WI38 (cell line): ENCODE data around the gene NDUFB8.

Experiments
- H3K4me3 ChIP-seq: 2 replicates; pipeline ENCODE4 v1.5.1; 2011; ENCODE audit warnings: low read depth, mild to moderate bottlenecking, control low read depth, low read length
- TF ChIP-seq, protein P1 (sequence below): IDR thresholded peaks from 2 replicates; pipeline ENCODE4 v1.5.1; 2012; ENCODE audit warnings: low read depth, mild to moderate bottlenecking, control low read depth, low read length

The NDUFB8 gene

DNA sequence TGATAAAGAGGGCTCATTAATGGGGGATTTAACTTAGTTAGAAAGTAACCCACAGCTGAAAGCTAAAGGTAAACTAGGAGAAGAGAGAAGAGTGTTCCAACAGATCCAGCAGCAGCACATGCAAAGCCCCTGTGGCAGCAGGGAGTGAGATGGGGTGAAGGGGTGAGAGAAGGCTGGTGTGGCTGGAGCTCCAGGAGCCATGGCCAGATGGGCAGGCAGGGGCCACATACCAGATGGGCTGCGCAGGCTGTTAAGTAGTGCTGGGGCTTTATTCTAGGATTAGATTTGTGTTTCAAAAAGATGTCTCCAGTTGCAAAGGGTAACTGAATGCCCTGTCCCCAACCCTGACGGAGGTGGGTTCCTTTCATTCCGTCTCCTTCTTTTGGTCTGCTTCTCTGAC, 39.2 kb upstream of the NDUFB8 start:
- H3K4me3 ChIP-seq: no peak overlapping the region
- TF ChIP-seq, protein P1, sequence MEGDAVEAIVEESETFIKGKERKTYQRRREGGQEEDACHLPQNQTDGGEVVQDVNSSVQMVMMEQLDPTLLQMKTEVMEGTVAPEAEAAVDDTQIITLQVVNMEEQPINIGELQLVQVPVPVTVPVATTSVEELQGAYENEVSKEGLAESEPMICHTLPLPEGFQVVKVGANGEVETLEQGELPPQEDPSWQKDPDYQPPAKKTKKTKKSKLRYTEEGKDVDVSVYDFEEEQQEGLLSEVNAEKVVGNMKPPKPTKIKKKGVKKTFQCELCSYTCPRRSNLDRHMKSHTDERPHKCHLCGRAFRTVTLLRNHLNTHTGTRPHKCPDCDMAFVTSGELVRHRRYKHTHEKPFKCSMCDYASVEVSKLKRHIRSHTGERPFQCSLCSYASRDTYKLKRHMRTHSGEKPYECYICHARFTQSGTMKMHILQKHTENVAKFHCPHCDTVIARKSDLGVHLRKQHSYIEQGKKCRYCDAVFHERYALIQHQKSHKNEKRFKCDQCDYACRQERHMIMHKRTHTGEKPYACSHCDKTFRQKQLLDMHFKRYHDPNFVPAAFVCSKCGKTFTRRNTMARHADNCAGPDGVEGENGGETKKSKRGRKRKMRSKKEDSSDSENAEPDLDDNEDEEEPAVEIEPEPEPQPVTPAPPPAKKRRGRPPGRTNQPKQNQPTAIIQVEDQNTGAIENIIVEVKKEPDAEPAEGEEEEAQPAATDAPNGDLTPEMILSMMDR: no peak

DNA sequence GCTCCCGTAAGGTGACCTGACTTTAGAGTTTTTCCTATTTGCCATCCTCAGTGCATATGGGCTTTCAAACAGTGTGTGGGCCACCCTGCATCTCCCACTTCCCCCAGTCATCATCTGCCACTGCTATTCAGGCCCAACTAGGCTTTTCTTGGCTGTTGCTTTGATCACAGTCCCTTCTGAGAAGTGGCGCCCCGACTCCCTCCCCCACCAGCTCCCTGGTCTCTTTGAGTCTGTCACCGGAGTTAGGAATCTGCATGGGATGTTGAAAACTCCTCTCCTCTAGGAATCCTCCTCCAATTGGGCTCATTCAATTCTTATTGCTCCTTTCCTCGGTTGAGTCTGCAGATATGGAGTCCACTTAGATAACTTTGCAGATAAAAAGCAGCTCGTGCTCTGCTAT, 38.2 kb upstream of the NDUFB8 start:
- TF ChIP-seq, protein P1: no peak
- H3K4me3 ChIP-seq: no peak overlapping the region

DNA sequence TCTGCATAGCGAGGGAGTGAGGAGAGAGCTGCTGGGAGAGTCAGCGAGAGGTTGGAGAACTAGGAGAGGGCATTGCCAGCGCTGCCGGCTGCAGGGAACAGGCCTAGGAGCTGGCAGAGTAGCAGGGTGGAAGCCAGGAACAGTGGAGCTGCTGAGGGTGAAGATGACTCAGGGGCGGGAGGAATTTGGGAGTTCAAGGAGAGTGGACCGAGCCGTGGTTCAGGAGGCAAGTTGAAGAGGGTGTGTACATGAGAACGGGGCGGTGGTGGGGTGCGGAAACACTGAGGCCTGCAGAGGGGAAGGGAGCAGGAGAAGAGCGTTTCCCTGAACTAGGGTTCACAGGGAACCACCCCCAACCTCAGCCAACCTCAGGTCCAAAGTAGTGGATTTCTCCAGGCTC, 37.6 kb upstream of the NDUFB8 start:
- no peak overlapping the region for H3K4me3 ChIP-seq
- TF ChIP-seq, protein P1: no peak

DNA sequence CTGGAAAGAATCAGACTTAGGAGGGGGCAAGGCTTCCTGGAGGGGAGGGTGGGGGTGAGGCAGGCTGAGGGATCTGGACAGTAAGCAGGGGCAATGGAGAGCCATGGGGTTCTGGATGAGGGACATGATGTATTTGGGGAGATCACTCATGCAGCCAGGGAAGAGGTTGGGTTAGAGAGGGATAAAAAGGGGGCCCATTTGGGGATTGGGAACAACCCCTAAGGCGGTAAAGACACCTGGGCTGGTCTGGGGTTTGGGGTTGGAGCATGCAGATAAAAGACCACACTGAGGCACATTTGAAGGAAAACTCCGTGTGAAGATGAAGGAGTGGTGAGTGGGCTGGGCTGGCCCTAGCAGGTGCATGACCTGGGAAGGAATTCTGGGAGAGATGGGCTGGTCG, 36.9 kb upstream of the NDUFB8 start:
- TF ChIP-seq, protein P1: no peak
- H3K4me3 ChIP-seq: no peak overlapping the region

DNA sequence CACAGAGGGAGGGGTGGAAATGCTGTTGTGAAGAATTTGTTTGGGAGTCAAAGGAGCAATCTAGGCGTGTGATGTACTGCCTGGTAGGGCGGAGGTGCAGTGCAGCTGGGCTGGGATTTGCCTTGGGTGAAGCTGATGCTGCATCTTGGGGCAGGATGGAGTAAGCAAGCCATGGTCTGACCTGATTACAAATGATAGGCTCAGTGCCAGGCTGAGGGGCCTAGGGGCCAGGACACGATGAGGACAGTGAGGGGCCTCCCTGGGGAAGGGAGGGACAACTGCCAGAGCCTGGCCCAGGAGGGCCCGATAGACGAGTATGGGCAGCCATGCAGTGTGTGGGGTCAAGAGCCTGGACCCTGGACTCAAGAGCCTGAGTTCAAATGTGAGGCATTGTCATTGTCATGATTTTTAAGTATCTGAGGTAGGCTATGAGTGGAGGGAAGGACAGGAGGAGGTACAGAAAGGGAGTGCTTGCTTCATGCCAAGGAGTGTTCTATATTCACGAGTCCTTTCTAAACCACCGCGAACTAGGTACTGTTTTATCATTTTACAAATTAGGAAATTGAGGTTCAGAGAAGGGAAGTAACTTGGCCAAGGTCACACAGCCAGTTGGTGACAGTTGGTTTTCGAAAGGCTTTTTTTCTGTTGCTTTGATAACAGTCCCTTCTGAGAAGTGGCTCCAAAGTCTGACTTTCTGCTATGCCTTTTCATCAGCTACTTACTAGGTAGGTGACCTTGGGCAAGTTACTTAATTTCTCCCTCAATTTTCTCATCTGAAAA, 35.7 kb upstream of the NDUFB8 start:
- no peak overlapping the region for H3K4me3 ChIP-seq
- TF ChIP-seq, protein P1: no peak

DNA sequence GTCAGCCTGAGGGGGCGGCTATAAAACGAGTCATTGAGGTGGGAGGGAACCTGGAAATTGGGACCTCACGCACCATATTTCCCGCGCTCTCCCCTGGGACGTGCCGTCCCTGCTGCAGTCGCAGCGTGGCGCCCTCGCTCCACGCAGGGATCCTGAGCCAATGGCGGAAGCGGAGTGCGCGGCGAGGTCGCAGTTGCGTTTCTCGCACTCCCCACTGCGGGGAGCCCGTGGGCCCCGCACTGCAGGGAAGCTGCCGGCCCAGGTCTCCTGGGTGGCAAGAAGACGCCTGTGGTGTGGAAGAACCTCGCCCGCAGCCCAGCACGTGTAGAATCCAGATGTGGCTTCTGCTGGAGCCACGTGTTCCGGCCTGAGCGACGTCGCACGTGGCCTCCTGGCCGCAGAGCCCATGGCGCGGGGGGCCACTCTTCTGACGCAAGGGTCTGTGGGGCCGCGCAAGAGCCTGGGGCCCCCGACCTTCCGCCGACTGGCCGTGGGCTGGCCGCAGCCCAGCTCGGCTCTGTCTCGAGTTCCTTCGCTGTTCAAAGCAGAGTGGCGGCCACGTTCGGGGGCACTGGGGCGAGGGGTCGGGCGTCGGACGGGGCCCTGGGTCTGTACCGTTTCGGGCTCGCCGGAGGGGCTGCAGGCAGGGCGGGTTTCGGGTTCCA, 32.5 kb upstream of the NDUFB8 start:
- TF ChIP-seq, protein P1: peak; percentile 88
- no peak overlapping the region for H3K4me3 ChIP-seq

DNA sequence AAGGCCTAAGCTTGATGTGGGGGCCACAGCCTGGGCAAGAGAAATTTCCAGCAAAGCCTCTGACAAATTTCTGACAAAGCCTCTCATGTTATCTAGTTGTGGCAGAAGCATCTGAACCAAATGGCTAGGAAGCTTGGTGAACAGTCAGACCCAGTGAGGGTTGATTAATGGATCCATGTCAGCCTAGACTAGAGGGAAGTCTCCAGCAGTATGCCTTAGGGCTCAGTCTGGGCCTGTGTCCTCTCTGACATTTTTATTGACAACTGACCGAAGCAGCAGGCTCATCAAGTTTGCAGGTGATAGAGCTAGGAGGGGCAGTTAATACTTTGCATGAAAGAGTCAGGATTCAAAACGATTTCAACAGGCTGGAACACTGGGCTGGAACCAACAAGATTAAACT, 31.3 kb upstream of the NDUFB8 start:
- no peak overlapping the region for H3K4me3 ChIP-seq
- TF ChIP-seq, protein P1: no peak
